Body of pancreas (tissue), 4 donors: ENCODE data around the gene HAND1.

Experiments used
- POLR2A ChIP-seq, 3 donors: fragments of 450-650 bp; IDR thresholded peaks; one replicate each; pipeline ENCODE4 v1.6.1; 2016; ENCODE audit warnings: antibody characterized with exemption in 3 of 3, mild to moderate bottlenecking in 2 of 3
- TF ChIP-seq, protein P1 (sequence below), 7 experiments: fragments of 450-650 bp in 4 of 7; fragments of 200-600 bp in 3 of 7; sonication (generic) in 3 of 7; IDR thresholded peaks; one replicate each; pipeline ENCODE4 v1.5.1; 2016 to 2019; ENCODE audit warnings: antibody characterized with exemption in 7 of 7

DNA sequence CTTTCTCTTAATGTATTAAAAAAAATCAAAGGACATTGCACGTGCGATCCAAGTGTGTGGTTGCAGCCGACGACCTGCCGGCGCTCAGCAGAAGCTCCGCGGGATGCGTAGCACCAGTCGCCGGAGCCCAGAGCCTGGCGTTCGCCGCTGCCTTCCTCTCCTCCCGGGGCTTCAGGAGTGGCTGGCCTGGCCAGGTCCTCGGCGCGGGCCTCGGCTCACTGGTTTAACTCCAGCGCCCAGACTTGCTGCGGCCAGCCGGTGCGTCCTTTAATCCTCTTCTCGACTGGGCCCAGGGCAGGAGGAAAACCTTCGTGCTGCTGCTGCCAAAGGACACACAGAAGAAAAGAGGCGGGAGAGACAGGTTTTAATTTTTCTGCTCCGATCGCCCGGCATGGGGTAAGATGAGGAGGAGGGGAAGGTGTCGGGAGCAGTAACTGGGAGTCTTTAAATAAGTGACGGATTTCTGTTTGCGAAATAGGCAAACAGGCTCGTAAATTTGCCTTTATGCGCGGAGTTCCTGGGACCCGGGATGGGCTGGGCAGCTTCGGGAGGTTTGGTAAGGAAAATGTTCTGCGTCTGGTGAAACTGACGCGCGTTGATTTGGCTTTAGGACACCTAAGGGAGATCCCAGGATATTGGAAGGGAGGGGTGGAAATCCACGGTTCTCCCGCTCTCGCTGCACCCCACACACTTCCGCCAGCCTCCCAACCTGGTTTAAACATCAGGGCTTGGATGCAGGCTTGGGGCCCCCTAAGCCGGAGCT lies 2.3 kb downstream of the HAND1 start:
- no peak for TF ChIP-seq POLR2A (IDR thresholded peaks at IDR 0.05)
- TF ChIP-seq, protein P1, sequence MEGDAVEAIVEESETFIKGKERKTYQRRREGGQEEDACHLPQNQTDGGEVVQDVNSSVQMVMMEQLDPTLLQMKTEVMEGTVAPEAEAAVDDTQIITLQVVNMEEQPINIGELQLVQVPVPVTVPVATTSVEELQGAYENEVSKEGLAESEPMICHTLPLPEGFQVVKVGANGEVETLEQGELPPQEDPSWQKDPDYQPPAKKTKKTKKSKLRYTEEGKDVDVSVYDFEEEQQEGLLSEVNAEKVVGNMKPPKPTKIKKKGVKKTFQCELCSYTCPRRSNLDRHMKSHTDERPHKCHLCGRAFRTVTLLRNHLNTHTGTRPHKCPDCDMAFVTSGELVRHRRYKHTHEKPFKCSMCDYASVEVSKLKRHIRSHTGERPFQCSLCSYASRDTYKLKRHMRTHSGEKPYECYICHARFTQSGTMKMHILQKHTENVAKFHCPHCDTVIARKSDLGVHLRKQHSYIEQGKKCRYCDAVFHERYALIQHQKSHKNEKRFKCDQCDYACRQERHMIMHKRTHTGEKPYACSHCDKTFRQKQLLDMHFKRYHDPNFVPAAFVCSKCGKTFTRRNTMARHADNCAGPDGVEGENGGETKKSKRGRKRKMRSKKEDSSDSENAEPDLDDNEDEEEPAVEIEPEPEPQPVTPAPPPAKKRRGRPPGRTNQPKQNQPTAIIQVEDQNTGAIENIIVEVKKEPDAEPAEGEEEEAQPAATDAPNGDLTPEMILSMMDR (IDR thresholded peaks at IDR 0.05) = no peak
